A549 (cell line): ENCODE measurements around the gene GPATCH1. TPM values are rescaled to one million over a fixed set of nuclear protein-coding genes. Genes with fewer than 3 reads are reported as not detected.

Experiments
- CBX8 ChIP-seq: fragments of 200-600 bp; sonication (generic); IDR thresholded peaks from 2 replicates; pipeline ENCODE4 v1.6.1; 2016
- E2F6 ChIP-seq: IDR thresholded peaks from 2 replicates; pipeline ENCODE4 v1.6.1; 2012; ENCODE audit warnings: low read depth, borderline replicate concordance
- EHMT2 ChIP-seq: fragments of 200-600 bp; sonication (generic); IDR thresholded peaks from 2 replicates; pipeline ENCODE4 v1.6.1; 2016; ENCODE audit warnings: antibody characterized with exemption, low read depth, mild to moderate bottlenecking, moderate library complexity
- ELK1 ChIP-seq: fragments of 150-350 bp; IDR thresholded peaks from 2 replicates; pipeline ENCODE4 v1.6.1; 2014; ENCODE audit warnings: low read depth, mild to moderate bottlenecking, low read length
- EP300 ChIP-seq, 2 experiments: fragments of >200 bp; sonication (Bioruptor Twin); formaldehyde crosslinking; IDR thresholded peaks; 2 replicates in 1 of 2; 3 replicates in 1 of 2; pipeline ENCODE4 v1.6.1; 2016 to 2017
- FOSL2 ChIP-seq, 2 experiments: fragments of 450-650 bp in 1 of 2; fragments of >200 bp in 1 of 2; sonication (Bioruptor Twin) in 1 of 2; formaldehyde crosslinking; IDR thresholded peaks; 2 replicates each; pipeline versions ENCODE4 v1.5.0 to v1.6.1; 2016 to 2020; ENCODE audit warnings: mild to moderate bottlenecking in 1 of 2, moderate library complexity in 1 of 2
- FOXS1 ChIP-seq: fragments of 250-450 bp; sonication (Bioruptor Pico); IDR thresholded peaks from 2 replicates; pipeline ENCODE4 v1.5.0; 2020; ENCODE audit warnings: mild to moderate bottlenecking, moderate library complexity
- GATA3 ChIP-seq: IDR thresholded peaks from 2 replicates; pipeline ENCODE4 v1.6.1; 2012; ENCODE audit warnings: borderline replicate concordance
- HDAC2 ChIP-seq: fragments of 200-600 bp; sonication (generic); IDR thresholded peaks from 2 replicates; pipeline ENCODE4 v1.6.1; 2016
- HES2 ChIP-seq: fragments of >200 bp; sonication (Bioruptor Twin); formaldehyde crosslinking; IDR thresholded peaks from 2 replicates; pipeline ENCODE4 v1.6.1; 2016
- HEYL ChIP-seq: fragments of 250-450 bp; sonication (Bioruptor Pico); IDR thresholded peaks from 2 replicates; pipeline ENCODE4 v1.8.0; 2021; ENCODE audit warnings: mild to moderate bottlenecking, moderate library complexity
- HOXB13 ChIP-seq: fragments of 250-450 bp; sonication (Bioruptor Pico); IDR thresholded peaks from 2 replicates; pipeline ENCODE4 v1.5.0; 2020; ENCODE audit warnings: low read depth, mild to moderate bottlenecking, moderate library complexity
- JUN ChIP-seq, 2 experiments: fragments of >200 bp; sonication (Bioruptor Twin); formaldehyde crosslinking; IDR thresholded peaks; 2 replicates in 1 of 2; 3 replicates in 1 of 2; pipeline ENCODE4 v1.6.1; 2016 to 2017
- KDM1A ChIP-seq: fragments of 200-600 bp; sonication (generic); IDR thresholded peaks from 2 replicates; pipeline ENCODE4 v1.6.1; 2016; ENCODE audit warnings: low read depth, mild to moderate bottlenecking
- KDM5A ChIP-seq: fragments of 200-600 bp; sonication (generic); IDR thresholded peaks from 2 replicates; pipeline ENCODE4 v1.6.1; 2016; ENCODE audit warnings: antibody characterized with exemption, mild to moderate bottlenecking
- MAFK ChIP-seq: fragments of 450-650 bp; IDR thresholded peaks from 2 replicates; pipeline ENCODE4 v1.6.1; 2014; ENCODE audit not compliant: partially characterized antibody
- MAX ChIP-seq: IDR thresholded peaks from 2 replicates; pipeline ENCODE4 v1.6.1; 2012
- MAZ ChIP-seq: fragments of 150-350 bp; IDR thresholded peaks from 2 replicates; pipeline ENCODE4 v1.6.1; 2014; ENCODE audit warnings: antibody characterized with exemption, low read depth, low read length, borderline replicate concordance
- MYC ChIP-seq: IDR thresholded peaks from 2 replicates; pipeline ENCODE4 v1.6.1; 2012; ENCODE audit warnings: mild to moderate bottlenecking, inconsistent platforms, low read length, improper control_type of control experiment, borderline replicate concordance
- NFE2L2 ChIP-seq: fragments of 150-350 bp; conservative IDR thresholded peaks from 2 replicates; pipeline ENCODE4 v1.6.1; 2014; ENCODE audit warnings: low read length
- NR3C1 ChIP-seq: fragments of >200 bp; sonication (Bioruptor Twin); formaldehyde crosslinking; IDR thresholded peaks from 3 replicates; pipeline ENCODE4 v1.6.1; 2017
- POLR2AphosphoS2 ChIP-seq: conservative IDR thresholded peaks from 2 replicates; pipeline ENCODE4 v1.6.1; 2012; ENCODE audit warnings: low read length, improper control_type of control experiment, inconsistent platforms
- RAD21 ChIP-seq, 2 experiments: fragments of >200 bp in 1 of 2; sonication (Bioruptor Twin) in 1 of 2; formaldehyde crosslinking in 1 of 2; IDR thresholded peaks in 1 of 2; conservative IDR thresholded peaks in 1 of 2; 2 replicates in 1 of 2; 3 replicates in 1 of 2; pipeline ENCODE4 v1.6.1; 2012 to 2018; ENCODE audit warnings: inconsistent platforms in 1 of 2
- RCOR1 ChIP-seq: fragments of 150-350 bp; IDR thresholded peaks from 2 replicates; pipeline ENCODE4 v1.6.1; 2014; ENCODE audit warnings: antibody characterized with exemption, low read length, low read depth
- SMC3 ChIP-seq: fragments of >200 bp; sonication (Bioruptor Twin); formaldehyde crosslinking; IDR thresholded peaks from 3 replicates; pipeline ENCODE4 v1.6.1; 2018; ENCODE audit warnings: inconsistent platforms
- SREBF2 ChIP-seq: fragments of 450-650 bp; IDR thresholded peaks from 2 replicates; pipeline ENCODE4 v1.6.1; 2014; ENCODE audit warnings: mild to moderate bottlenecking, moderate library complexity
- TP53 ChIP-seq: fragments of 250-450 bp; sonication (Bioruptor Pico); IDR thresholded peaks from 2 replicates; pipeline ENCODE4 v1.5.0; 2021; ENCODE audit warnings: mild to moderate bottlenecking, moderate library complexity
- USF2 ChIP-seq: fragments of 450-650 bp; IDR thresholded peaks from 2 replicates; pipeline ENCODE4 v1.6.1; 2014; ENCODE audit warnings: antibody characterized with exemption
- ZNF302 ChIP-seq: fragments of 250-450 bp; sonication (Bioruptor Pico); IDR thresholded peaks from 2 replicates; pipeline ENCODE4 v1.9.0; 2021; ENCODE audit warnings: inconsistent platforms, mild to moderate bottlenecking, moderate library complexity
- ZSCAN20 ChIP-seq: fragments of 250-450 bp; sonication (Bioruptor Pico); IDR thresholded peaks from 2 replicates; pipeline ENCODE4 v1.8.0; 2022; ENCODE audit warnings: mild to moderate bottlenecking, moderate library complexity
- polyA plus RNA-seq, 4 experiments: library from polyadenylated mRNA; depleted of rRNA in 3 of 4; stranded (reverse); fragments of >200 nt; fragmentation: RNase III in 1 of 4; extraction: RNeasy Plus Mini Kit Qiagen cat#74134 plus additional on column Dnase treatment in 1 of 4; gene quantifications; 2 replicates in 3 of 4; 3 replicates in 1 of 4; pipeline ENCODE4 v1.2.3, GENCODE V29; 2011 to 2017
- TF ChIP-seq, protein P1 (sequence below): fragments of 200-600 bp; sonication (generic); IDR thresholded peaks from 2 replicates; pipeline ENCODE4 v1.6.1; 2016; ENCODE audit warnings: antibody characterized with exemption, mild to moderate bottlenecking, moderate library complexity
- TF ChIP-seq, protein P2 (sequence below): IDR thresholded peaks from 2 replicates; pipeline ENCODE4 v1.6.1; 2012
- TF ChIP-seq, protein P3 (sequence below): fragments of >200 bp; sonication (Bioruptor Twin); formaldehyde crosslinking; IDR thresholded peaks from 3 replicates; pipeline ENCODE4 v1.5.1; 2016

GPATCH1 gene
- polyA plus RNA-seq, 2 of the 4 experiments (the other 2 are of a cell fraction), result 12.1 to 24.2 TPM

DNA sequence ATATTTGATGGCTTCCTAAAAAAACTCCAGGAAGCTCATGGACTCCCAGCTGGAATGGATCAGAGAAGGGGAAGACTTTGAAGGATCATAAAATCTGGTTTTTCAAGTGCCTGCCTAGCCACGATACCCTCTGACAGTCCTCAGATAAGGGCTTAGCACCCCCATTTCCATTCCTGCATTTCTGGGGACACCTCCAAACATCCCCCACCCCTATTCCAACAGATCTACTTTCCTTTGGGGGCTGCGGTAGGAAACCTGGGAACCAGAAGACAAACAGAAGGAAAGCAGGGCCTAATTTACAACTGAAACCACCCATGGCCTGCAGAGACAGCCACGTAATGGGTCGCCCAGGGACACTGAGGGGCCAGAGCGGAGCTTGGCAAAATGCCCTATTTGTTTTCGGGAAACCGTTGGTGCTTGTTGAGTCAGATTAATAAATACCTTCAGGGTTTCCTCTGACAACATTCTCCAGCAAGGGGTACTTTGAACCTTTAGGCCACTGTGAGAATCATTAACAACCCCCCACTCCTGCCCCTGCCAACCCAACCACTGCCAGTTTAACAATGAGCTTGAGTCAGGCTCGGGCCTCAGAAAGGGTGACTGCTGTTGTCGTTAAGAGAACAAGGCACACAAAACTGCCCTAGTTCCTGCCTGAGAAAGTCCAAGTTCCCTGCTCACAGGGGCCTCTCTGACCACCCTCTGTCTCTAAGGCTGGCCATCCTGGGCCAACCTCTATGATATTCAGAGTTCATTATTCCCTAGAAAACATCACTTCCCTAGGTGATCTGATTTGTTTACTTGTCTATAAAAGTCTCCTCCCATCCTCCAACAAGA, 39.8 kb upstream of the GPATCH1 start (continued):
- TF ChIP-seq, protein P1, sequence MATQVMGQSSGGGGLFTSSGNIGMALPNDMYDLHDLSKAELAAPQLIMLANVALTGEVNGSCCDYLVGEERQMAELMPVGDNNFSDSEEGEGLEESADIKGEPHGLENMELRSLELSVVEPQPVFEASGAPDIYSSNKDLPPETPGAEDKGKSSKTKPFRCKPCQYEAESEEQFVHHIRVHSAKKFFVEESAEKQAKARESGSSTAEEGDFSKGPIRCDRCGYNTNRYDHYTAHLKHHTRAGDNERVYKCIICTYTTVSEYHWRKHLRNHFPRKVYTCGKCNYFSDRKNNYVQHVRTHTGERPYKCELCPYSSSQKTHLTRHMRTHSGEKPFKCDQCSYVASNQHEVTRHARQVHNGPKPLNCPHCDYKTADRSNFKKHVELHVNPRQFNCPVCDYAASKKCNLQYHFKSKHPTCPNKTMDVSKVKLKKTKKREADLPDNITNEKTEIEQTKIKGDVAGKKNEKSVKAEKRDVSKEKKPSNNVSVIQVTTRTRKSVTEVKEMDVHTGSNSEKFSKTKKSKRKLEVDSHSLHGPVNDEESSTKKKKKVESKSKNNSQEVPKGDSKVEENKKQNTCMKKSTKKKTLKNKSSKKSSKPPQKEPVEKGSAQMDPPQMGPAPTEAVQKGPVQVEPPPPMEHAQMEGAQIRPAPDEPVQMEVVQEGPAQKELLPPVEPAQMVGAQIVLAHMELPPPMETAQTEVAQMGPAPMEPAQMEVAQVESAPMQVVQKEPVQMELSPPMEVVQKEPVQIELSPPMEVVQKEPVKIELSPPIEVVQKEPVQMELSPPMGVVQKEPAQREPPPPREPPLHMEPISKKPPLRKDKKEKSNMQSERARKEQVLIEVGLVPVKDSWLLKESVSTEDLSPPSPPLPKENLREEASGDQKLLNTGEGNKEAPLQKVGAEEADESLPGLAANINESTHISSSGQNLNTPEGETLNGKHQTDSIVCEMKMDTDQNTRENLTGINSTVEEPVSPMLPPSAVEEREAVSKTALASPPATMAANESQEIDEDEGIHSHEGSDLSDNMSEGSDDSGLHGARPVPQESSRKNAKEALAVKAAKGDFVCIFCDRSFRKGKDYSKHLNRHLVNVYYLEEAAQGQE, result no peak
- TF ChIP-seq POLR2AphosphoS2 (peak; percentile 54; the same call in 1 of the 2 replicates), USF2 (no peak), HES2 (no peak), ZNF302 (CRISPR knock-in tag) (peak; percentile 85), MAX (peak; percentile 77; the same call in 1 of the 2 replicates), ELK1 (no peak), RAD21 (conservative IDR thresholded peaks at IDR 0.05 in 1 of 2, IDR thresholded peaks at IDR 0.05 in 1 of 2) (peak; percentile 37 to 76), E2F6 (no peak; the same call in 1 of the 2 replicates), TP53 (CRISPR knock-in tag) (no peak), KDM5A (no peak), FOSL2 (IDR thresholded peaks at IDR 0.05) (peak; percentile 83), FOSL2 (CRISPR knock-in tag; IDR thresholded peaks at IDR 0.05) (peak; percentile 95), SREBF2 (no peak), NFE2L2 (no peak), SMC3 (peak; percentile 61), HOXB13 (CRISPR knock-in tag) (peak; percentile 84; the same call in 1 of the 2 replicates), JUN (IDR thresholded peaks at IDR 0.05) (peak; percentile 99), MAZ (peak; percentile 62; the same call in 1 of the 2 replicates), MAFK (peak; percentile 15), GATA3 (peak; percentile 97), MYC (peak; percentile 75; the same call in 1 of the 2 replicates), KDM1A (no peak), NR3C1 (no peak), EHMT2 (no peak), HEYL (no peak), EP300 (IDR thresholded peaks at IDR 0.05) (peak; percentile 93 to 97), FOXS1 (no peak; the same call in 1 of the 2 replicates), HDAC2 (no peak), CBX8 (no peak), RCOR1 (no peak), ZSCAN20 (CRISPR knock-in tag) (peak; percentile 77; the same call in 1 of the 2 replicates)
- TF ChIP-seq, protein P2, sequence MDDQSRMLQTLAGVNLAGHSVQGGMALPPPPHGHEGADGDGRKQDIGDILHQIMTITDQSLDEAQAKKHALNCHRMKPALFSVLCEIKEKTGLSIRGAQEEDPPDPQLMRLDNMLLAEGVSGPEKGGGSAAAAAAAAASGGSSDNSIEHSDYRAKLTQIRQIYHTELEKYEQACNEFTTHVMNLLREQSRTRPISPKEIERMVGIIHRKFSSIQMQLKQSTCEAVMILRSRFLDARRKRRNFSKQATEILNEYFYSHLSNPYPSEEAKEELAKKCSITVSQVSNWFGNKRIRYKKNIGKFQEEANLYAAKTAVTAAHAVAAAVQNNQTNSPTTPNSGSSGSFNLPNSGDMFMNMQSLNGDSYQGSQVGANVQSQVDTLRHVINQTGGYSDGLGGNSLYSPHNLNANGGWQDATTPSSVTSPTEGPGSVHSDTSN, result peak; percentile 85
- TF ChIP-seq, protein P3, sequence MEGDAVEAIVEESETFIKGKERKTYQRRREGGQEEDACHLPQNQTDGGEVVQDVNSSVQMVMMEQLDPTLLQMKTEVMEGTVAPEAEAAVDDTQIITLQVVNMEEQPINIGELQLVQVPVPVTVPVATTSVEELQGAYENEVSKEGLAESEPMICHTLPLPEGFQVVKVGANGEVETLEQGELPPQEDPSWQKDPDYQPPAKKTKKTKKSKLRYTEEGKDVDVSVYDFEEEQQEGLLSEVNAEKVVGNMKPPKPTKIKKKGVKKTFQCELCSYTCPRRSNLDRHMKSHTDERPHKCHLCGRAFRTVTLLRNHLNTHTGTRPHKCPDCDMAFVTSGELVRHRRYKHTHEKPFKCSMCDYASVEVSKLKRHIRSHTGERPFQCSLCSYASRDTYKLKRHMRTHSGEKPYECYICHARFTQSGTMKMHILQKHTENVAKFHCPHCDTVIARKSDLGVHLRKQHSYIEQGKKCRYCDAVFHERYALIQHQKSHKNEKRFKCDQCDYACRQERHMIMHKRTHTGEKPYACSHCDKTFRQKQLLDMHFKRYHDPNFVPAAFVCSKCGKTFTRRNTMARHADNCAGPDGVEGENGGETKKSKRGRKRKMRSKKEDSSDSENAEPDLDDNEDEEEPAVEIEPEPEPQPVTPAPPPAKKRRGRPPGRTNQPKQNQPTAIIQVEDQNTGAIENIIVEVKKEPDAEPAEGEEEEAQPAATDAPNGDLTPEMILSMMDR, result no peak
